ENCODE results near the gene MEF2A.

DNA sequence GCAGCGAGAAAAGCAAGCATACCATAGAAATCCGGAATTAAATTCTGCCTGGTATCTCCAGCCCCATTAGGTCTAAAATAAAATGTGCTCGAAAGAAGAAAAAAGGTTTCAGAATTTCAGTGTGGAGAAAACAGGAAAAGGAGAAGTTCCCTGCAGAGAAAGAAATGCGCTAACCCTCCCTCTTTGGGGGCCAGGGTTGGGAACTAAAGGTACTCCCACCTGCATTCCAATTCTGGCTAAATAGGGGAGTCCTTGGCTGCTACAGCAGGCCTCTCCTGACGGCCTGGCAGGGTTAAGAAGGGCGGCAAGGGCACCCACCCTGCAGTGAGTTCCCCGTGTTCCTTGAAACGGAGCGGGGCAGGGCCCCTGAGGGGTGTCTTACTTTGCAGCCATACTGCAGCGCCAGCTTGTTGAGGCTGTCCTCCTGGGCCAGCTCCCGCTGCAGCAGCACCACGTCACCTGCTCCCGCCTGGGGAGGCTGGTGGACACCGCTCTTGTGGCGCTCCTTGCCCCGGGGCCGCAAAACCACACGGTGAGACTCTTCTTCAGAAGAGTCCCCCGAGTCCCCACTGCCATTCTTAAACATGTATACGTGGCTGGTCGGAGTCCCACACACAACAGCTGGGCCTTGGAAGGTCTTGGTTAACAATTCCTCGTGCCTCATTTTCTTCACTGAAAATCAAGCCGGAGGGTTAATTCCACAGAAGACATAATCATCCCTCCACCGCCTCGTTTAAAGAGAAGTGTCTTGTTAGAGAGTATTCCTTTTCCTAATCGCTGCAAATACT lies 165.7 kb downstream of the MEF2A start:
- no peak for TF ChIP-seq CTCF (conservative IDR thresholded peaks at IDR 0.05 in 1 of 2, IDR thresholded peaks at IDR 0.05 in 1 of 2; ENCODE audit: extremely low read depth in 1 of 2, insufficient read depth in 1 of 2, low read depth in 1 of 2, low read length in 2 of 2)
- no peak for TF ChIP-seq EZH2 (IDR thresholded peaks at IDR 0.05; ENCODE audit: borderline replicate concordance, low read length)

Measured in mammary epithelial cell (primary cell).